Endothelial cell (in vitro differentiated cells): ENCODE data around the gene CNGA3. TPM values are rescaled to one million over a fixed set of nuclear protein-coding genes. Genes with fewer than 3 reads are reported as not detected.

ENCODE experiments used
- DNase-seq: peaks from one replicate; pipeline ENCODE4 v3.0.0; 2021; ENCODE audit warnings: low spot score
- H3K27ac Mint-ChIP-seq: one replicate; pipeline ENCODE4 v1.8.0; 2021; ENCODE audit warnings: mixed read lengths, inconsistent platforms; ENCODE audit not compliant: unreplicated experiment
- H3K27me3 Mint-ChIP-seq: one replicate; pipeline ENCODE4 v1.8.0; 2021; ENCODE audit warnings: mild to moderate bottlenecking, moderate library complexity, mixed read lengths, inconsistent platforms; ENCODE audit not compliant: unreplicated experiment
- H3K36me3 Mint-ChIP-seq: one replicate; pipeline ENCODE4 v1.8.0; 2021; ENCODE audit warnings: mild to moderate bottlenecking, low read depth, mixed read lengths, inconsistent platforms; ENCODE audit not compliant: unreplicated experiment
- H3K4me1 Mint-ChIP-seq: one replicate; pipeline ENCODE4 v1.8.0; 2021; ENCODE audit warnings: mild to moderate bottlenecking, mixed read lengths, inconsistent platforms; ENCODE audit not compliant: unreplicated experiment
- H3K4me3 Mint-ChIP-seq: one replicate; pipeline ENCODE4 v1.8.0; 2021; ENCODE audit warnings: mild to moderate bottlenecking, mixed read lengths, inconsistent platforms; ENCODE audit not compliant: unreplicated experiment
- H3K9me3 Mint-ChIP-seq: one replicate; pipeline ENCODE4 v1.8.0; 2021; ENCODE audit warnings: mixed read lengths, inconsistent platforms; ENCODE audit not compliant: unreplicated experiment
- CTCF ChIP-seq: fragments of 200-600 bp; sonication (generic); IDR thresholded peaks from one replicate; pipeline ENCODE4 v1.5.0; 2021; ENCODE audit warnings: antibody characterized with exemption; ENCODE audit not compliant: unreplicated experiment
- total RNA-seq: library from RNA; stranded (reverse); fragmentation: NEBNext Ultra II Directional; extraction: Animal tissue kit (Norgen Biotek cat#: 25700); gene quantifications from one replicate; pipeline ENCODE4 v1.2.1, GENCODE V29; 2021; ENCODE audit not compliant: unreplicated experiment

The CNGA3 gene
- total RNA-seq, 1 donor from 2014 or later = 0.10 TPM

DNA sequence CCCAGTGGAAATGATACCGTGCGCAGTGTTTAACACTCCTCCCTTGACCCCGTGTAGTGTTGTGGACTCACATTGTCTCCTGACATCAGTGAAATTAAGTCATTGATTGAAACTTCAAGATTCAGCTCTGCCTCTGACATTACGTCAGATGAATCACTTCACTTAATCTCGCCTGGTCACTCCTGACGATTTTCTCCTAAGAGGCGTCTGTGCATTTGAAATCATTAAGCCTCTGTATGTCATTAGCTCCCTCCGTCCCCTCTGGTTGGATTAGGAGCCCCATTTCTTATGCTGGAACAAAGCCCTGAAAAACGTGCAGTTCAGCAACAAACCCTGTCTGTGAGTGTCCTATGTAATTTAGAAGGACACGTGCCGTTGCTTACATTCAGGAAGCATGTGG lies 36.7 kb upstream of the CNGA3 start:
- Mint-ChIP-seq H3K4me3 (no peak overlapping the region), H3K27ac (no peak overlapping the region), H3K27me3 (peaks cover 3% of the 10 kb centered on the region), H3K4me1 (peaks cover 22% of the 10 kb centered on the region), H3K9me3 (peaks cover 4% of the 10 kb centered on the region), H3K36me3 (no peaks in the 10 kb centered on the region)
- no peak for TF ChIP-seq CTCF
- no peak for DNase-seq

- no peak for TF ChIP-seq CTCF
- no peak for DNase-seq
- Mint-ChIP-seq H3K27me3 (peaks cover 2% of the 10 kb centered on the region), H3K36me3 (no peaks in the 10 kb centered on the region), H3K27ac (no peak overlapping the region), H3K9me3 (peaks cover under 1% of the 10 kb centered on the region), H3K4me3 (no peak overlapping the region), H3K4me1 (peaks cover 22% of the 10 kb centered on the region)
These were observed 36.2 kb upstream of the CNGA3 start for GRCh38 chr2:98310010-98310409.

- no peak overlapping the region for H3K27ac Mint-ChIP-seq
- peaks cover 22% of the 10 kb centered on the region for H3K4me1 Mint-ChIP-seq
- H3K4me3 Mint-ChIP-seq = no peak overlapping the region
- no peak for DNase-seq
- TF ChIP-seq CTCF = no peak
- no peaks in the 10 kb centered on the region for H3K9me3 Mint-ChIP-seq
- H3K27me3 Mint-ChIP-seq = no peaks in the 10 kb centered on the region
- no peaks in the 10 kb centered on the region for H3K36me3 Mint-ChIP-seq
These were observed 35.2 kb upstream of the CNGA3 start for GRCh38 chr2:98311090-98311489.

DNA sequence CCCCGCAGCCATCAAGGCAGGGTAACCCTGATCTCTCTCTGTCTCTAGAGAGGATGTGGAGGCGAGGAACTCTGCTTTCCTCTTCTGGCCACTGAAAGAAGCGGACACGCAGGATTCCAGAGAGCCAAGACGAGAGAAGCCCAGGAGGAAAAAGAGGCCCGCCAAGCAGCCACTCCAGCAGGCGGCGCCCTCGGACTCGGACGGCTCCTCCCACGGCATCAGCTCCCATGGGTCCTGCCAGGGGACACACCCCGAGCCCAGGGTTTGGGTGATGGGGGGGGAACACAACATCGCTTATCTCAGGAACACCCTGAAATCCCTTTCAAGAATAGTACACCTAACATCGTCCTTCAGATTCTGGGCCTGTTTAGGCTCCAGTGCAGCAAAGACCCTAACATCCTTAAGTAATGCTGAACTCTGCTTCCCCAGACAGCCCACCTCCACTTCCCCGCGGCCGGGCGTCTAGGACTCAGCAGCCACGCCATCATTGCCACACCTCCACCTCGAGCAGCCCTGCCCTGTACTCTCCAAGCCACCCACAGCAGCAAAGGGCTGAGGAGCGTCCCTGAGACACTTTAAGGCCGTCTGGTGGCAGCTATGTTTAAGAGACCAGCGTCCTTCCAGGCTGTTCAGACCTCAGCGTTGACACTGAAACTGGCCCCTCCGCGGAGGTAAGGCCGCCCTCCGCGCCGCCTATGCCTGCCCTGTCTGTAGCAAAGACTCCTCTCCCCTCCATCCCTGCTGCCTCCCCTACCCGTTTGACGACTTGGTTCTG lies 34.3 kb upstream of the CNGA3 start:
- Mint-ChIP-seq H3K36me3 (no peaks in the 10 kb centered on the region), H3K4me1 (peaks cover 22% of the 10 kb centered on the region), H3K9me3 (no peaks in the 10 kb centered on the region), H3K27ac (no peak overlapping the region), H3K27me3 (no peaks in the 10 kb centered on the region), H3K4me3 (no peak overlapping the region)
- TF ChIP-seq CTCF = no peak
- no peak for DNase-seq

GRCh38 chr2:98313492-98314250 lies 32.6 kb upstream of the CNGA3 start:
- peaks cover 22% of the 10 kb centered on the region for H3K4me1 Mint-ChIP-seq
- H3K27ac Mint-ChIP-seq = peak overlapping the region; percentile 39
- no peak for DNase-seq
- no peaks in the 10 kb centered on the region for H3K36me3 Mint-ChIP-seq
- TF ChIP-seq CTCF = no peak
- no peaks in the 10 kb centered on the region for H3K27me3 Mint-ChIP-seq
- no peaks in the 10 kb centered on the region for H3K9me3 Mint-ChIP-seq
- no peak overlapping the region for H3K4me3 Mint-ChIP-seq
